Natural killer cell (primary cell): ENCODE results near the gene PRDM16. TPM values are rescaled to one million over a fixed set of nuclear protein-coding genes. Genes with fewer than 3 reads are reported as not detected.

Experiments used
- ATAC-seq, 3 donors: fragments of 150-1000 bp in 2 of 3; fragments of 200-7000 bp in 1 of 3; cut with Tn5 transposase; 1 replicate in 1 of 3; 2 replicates in 2 of 3; pipeline ENCODE4 v1.10.0; 2021; ENCODE audit warnings: mild to moderate bottlenecking in 2 of 3, moderate library complexity in 2 of 3
- DNase-seq, 2 donors: peaks; one replicate each; pipeline versions ENCODE4 v3.0.0 to v3.0.0-alpha.2; 2013 to 2021; ENCODE audit warnings: mixed read lengths in 1 of 2
- H3K27ac ChIP-seq: one replicate; pipeline ENCODE4 v1.5.1; 2013; ENCODE audit warnings: mild to moderate bottlenecking, low read length
- H3K27me3 ChIP-seq: one replicate; pipeline ENCODE4 v1.6.1; 2013; ENCODE audit warnings: low read length; ENCODE audit not compliant: control insufficient read depth, insufficient read depth
- H3K36me3 ChIP-seq: one replicate; pipeline ENCODE4 v1.6.1; 2013; ENCODE audit warnings: low read length; ENCODE audit not compliant: control insufficient read depth, insufficient read depth
- H3K4me1 ChIP-seq: one replicate; pipeline ENCODE4 v1.6.1; 2013; ENCODE audit warnings: low read length; ENCODE audit not compliant: control insufficient read depth, insufficient read depth
- H3K4me3 ChIP-seq: one replicate; pipeline ENCODE4 v1.5.1; 2013; ENCODE audit warnings: low read length
- H3K9me3 ChIP-seq: one replicate; pipeline ENCODE4 v1.6.1; 2013; ENCODE audit warnings: low read length; ENCODE audit not compliant: control insufficient read depth, insufficient read depth
- H3K27ac Mint-ChIP-seq, 2 donors: one replicate each; pipeline ENCODE4 v1.8.0; 2022; ENCODE audit warnings: mild to moderate bottlenecking in 2 of 2, mixed read lengths in 2 of 2, moderate library complexity in 1 of 2
- H3K27me3 Mint-ChIP-seq, 2 donors: one replicate each; pipeline ENCODE4 v1.8.0; 2022; ENCODE audit warnings: low read depth in 2 of 2, mixed read lengths in 2 of 2
- H3K36me3 Mint-ChIP-seq: one replicate; pipeline ENCODE4 v1.8.0; 2022; ENCODE audit warnings: mixed read lengths
- H3K4me1 Mint-ChIP-seq, 2 donors: one replicate each; pipeline ENCODE4 v1.8.0; 2022; ENCODE audit warnings: mixed read lengths in 2 of 2
- H3K4me3 Mint-ChIP-seq: one replicate; pipeline ENCODE4 v1.8.0; 2022; ENCODE audit warnings: mild to moderate bottlenecking, moderate library complexity, mixed read lengths
- H3K9me3 Mint-ChIP-seq, 2 donors: one replicate each; pipeline ENCODE4 v1.8.0; 2022; ENCODE audit warnings: mixed read lengths in 2 of 2
- CTCF ChIP-seq: fragments of 200-600 bp; IDR thresholded peaks from one replicate; pipeline ENCODE4 v1.8.0; 2022; ENCODE audit warnings: antibody characterized with exemption
- WGBS: methylation state at CpG from one replicate; pipeline ENCODE4 v1.1.7; 2013; ENCODE audit warnings: missing lambda C conversion rate; ENCODE audit not compliant: insufficient coverage; 5-methylcytosine and 5-hydroxymethylcytosine counted together
- intact Hi-C: fragments of 100-400 bp; cut with micrococcal nuclease; formaldehyde crosslinking; loops from one replicate; pipeline ENCODE4 v1.14.2; 2022
- total RNA-seq, 4 donors: library from RNA; stranded (reverse); fragments of 120-200 nt in 1 of 4; gene quantifications; one replicate each; pipeline versions ENCODE4 v1.2.3 to v1.2.4, GENCODE V29; 2013 to 2022

The PRDM16 gene
- total RNA-seq, 3 donors from 2014 or later (not counting 1 experiment from before 2014, with no cell fraction given) = 0.25 to 0.64 TPM; not detected in 1

GRCh38 chr1:3290438-3290837 lies 221.4 kb downstream of the PRDM16 start:
- H3K4me1 Mint-ChIP-seq = no peaks in the 10 kb centered on the region
- H3K36me3 ChIP-seq = no peaks in the 10 kb centered on the region
- no peak for TF ChIP-seq CTCF

GRCh38 chr1:3290915-3291314 lies 221.9 kb downstream of the PRDM16 start:
- no peak for ATAC-seq
- Histone ChIP-seq H3K36me3 (no peaks in the 10 kb centered on the region), H3K4me1 (no peaks in the 10 kb centered on the region), H3K4me3 (no peak overlapping the region), H3K27ac (no peak overlapping the region), H3K9me3 (no peaks in the 10 kb centered on the region), H3K27me3 (no peaks in the 10 kb centered on the region)
- no peaks in the 10 kb centered on the region for H3K27me3 Mint-ChIP-seq
- WGBS = 93% methylated on average over 15 of the region's 15 CpGs
- H3K27ac Mint-ChIP-seq = no peak overlapping the region
- no peak overlapping the region for H3K4me3 Mint-ChIP-seq
- H3K4me1 Mint-ChIP-seq = no peaks in the 10 kb centered on the region
- intact Hi-C loops = no loop called here
- no peaks in the 10 kb centered on the region for H3K36me3 Mint-ChIP-seq
- no peaks in the 10 kb centered on the region for H3K9me3 Mint-ChIP-seq
- DNase-seq = no peak
- no peak for TF ChIP-seq CTCF

More at GRCh38 chr1:3290438-3290837, 221.4 kb downstream of the PRDM16 start:
- no peaks in the 10 kb centered on the region for H3K4me1 ChIP-seq
- H3K36me3 Mint-ChIP-seq = no peaks in the 10 kb centered on the region
- H3K27me3 Mint-ChIP-seq = no peaks in the 10 kb centered on the region
- H3K9me3 Mint-ChIP-seq = no peaks in the 10 kb centered on the region
- intact Hi-C loops = no loop called here
- H3K27ac ChIP-seq = no peak overlapping the region
- no peak overlapping the region for H3K4me3 ChIP-seq
- DNase-seq (no peak), ATAC-seq (no peak)
- no peak overlapping the region for H3K4me3 Mint-ChIP-seq
- H3K9me3 ChIP-seq = no peaks in the 10 kb centered on the region
- no peaks in the 10 kb centered on the region for H3K27me3 ChIP-seq
- H3K27ac Mint-ChIP-seq = no peak overlapping the region
- WGBS = 93% methylated on average over 17 of the region's 17 CpGs

GRCh38 chr1:3292051-3292722 lies 223.2 kb downstream of the PRDM16 start:
- WGBS = 91% methylated on average over 33 of the region's 33 CpGs
- no peaks in the 10 kb centered on the region for H3K4me1 ChIP-seq
- H3K9me3 ChIP-seq = no peaks in the 10 kb centered on the region
- no peak for ATAC-seq
- Mint-ChIP-seq H3K4me3 (no peak overlapping the region), H3K4me1 (no peaks in the 10 kb centered on the region), H3K9me3 (no peaks in the 10 kb centered on the region), H3K27ac (no peak overlapping the region), H3K36me3 (no peaks in the 10 kb centered on the region), H3K27me3 (no peaks in the 10 kb centered on the region)
- H3K36me3 ChIP-seq = no peaks in the 10 kb centered on the region
- no peak overlapping the region for H3K27ac ChIP-seq
- intact Hi-C loops = no loop called here
- no peak overlapping the region for H3K4me3 ChIP-seq
- H3K27me3 ChIP-seq = no peaks in the 10 kb centered on the region
- TF ChIP-seq CTCF = no peak
- no peak for DNase-seq
